H9 (cell line): ENCODE results near the gene LPO. TPM values are rescaled to one million over a fixed set of nuclear protein-coding genes. Genes with fewer than 3 reads are reported as not detected.
A peak's percentile ranks its signal among the peaks of the same experiment; 100 is the strongest.

Experiments
- DNase-seq: peaks from one replicate; pipeline ENCODE4 v3.0.0-alpha.2; 2017
- H2AFZ ChIP-seq: one replicate; pipeline ENCODE4 v1.6.1; 2013; ENCODE audit warnings: mild to moderate bottlenecking, low read length, control low read depth, moderate library complexity
- H2AK5ac ChIP-seq: 2 replicates; pipeline ENCODE4 v1.6.1; 2013; ENCODE audit warnings: low read length, control low read depth, mixed read lengths; ENCODE audit not compliant: insufficient read length
- H2BK120ac ChIP-seq: one replicate; pipeline ENCODE4 v1.6.1; 2013; ENCODE audit warnings: low read depth, mild to moderate bottlenecking, low read length, control low read depth, inconsistent platforms; ENCODE audit not compliant: poor library complexity, severe bottlenecking
- H2BK12ac ChIP-seq: 2 replicates; pipeline ENCODE4 v1.6.1; 2013; ENCODE audit warnings: low read length, control low read depth, mixed read lengths, low read depth; ENCODE audit not compliant: insufficient read length
- H2BK15ac ChIP-seq: 2 replicates; pipeline ENCODE4 v1.6.1; 2013; ENCODE audit warnings: low read depth, low read length, control low read depth
- H2BK20ac ChIP-seq: one replicate; pipeline ENCODE4 v1.6.1; 2013; ENCODE audit warnings: low read depth, mild to moderate bottlenecking, low read length, control low read depth, inconsistent platforms; ENCODE audit not compliant: poor library complexity, severe bottlenecking
- H2BK5ac ChIP-seq: 2 replicates; pipeline ENCODE4 v1.6.1; 2013; ENCODE audit warnings: low read length, control low read depth, mixed read lengths; ENCODE audit not compliant: insufficient read length
- H3K14ac ChIP-seq: 2 replicates; pipeline ENCODE4 v1.6.1; 2013; ENCODE audit warnings: low read length, control low read depth; ENCODE audit not compliant: insufficient read depth
- H3K18ac ChIP-seq: 2 replicates; pipeline ENCODE4 v1.6.1; 2013; ENCODE audit warnings: low read depth, mild to moderate bottlenecking, mixed read lengths, low read length, control low read depth; ENCODE audit not compliant: insufficient read length
- H3K23ac ChIP-seq: 2 replicates; pipeline ENCODE4 v1.6.1; 2013; ENCODE audit warnings: low read length, control low read depth, mixed read lengths, low read depth; ENCODE audit not compliant: insufficient read length
- H3K23me2 ChIP-seq: 2 replicates; pipeline ENCODE4 v1.6.1; 2013; ENCODE audit warnings: low read depth, mild to moderate bottlenecking, mixed read lengths, low read length, control low read depth; ENCODE audit not compliant: insufficient read length, poor library complexity, severe bottlenecking
- H3K27ac ChIP-seq: 2 replicates; pipeline ENCODE4 v1.5.1; 2013; ENCODE audit warnings: low read length, control low read depth, mixed read lengths, low read depth; ENCODE audit not compliant: insufficient read length
- H3K27me3 ChIP-seq: 2 replicates; pipeline ENCODE4 v1.6.1; 2013; ENCODE audit warnings: low read length, control low read depth, inconsistent platforms; ENCODE audit not compliant: insufficient read depth
- H3K4ac ChIP-seq: 2 replicates; pipeline ENCODE4 v1.6.1; 2013; ENCODE audit warnings: low read depth, mild to moderate bottlenecking, control low read depth, inconsistent platforms, low read length, moderate library complexity
- H3K4me1 ChIP-seq: 2 replicates; pipeline ENCODE4 v1.6.1; 2013; ENCODE audit warnings: low read length, control low read depth, inconsistent platforms; ENCODE audit not compliant: insufficient read depth
- H3K4me2 ChIP-seq: 2 replicates; pipeline ENCODE4 v1.6.1; 2013; ENCODE audit warnings: low read length, control low read depth, mixed read lengths; ENCODE audit not compliant: insufficient read length, insufficient read depth
- H3K56ac ChIP-seq: 2 replicates; pipeline ENCODE4 v1.6.1; 2013; ENCODE audit warnings: low read depth, mild to moderate bottlenecking, mixed read lengths, low read length, control low read depth; ENCODE audit not compliant: insufficient read length
- H3K79me1 ChIP-seq: 2 replicates; pipeline ENCODE4 v1.6.1; 2013; ENCODE audit warnings: low read depth, mild to moderate bottlenecking, moderate library complexity, low read length, control low read depth, inconsistent platforms; ENCODE audit not compliant: insufficient read depth, poor library complexity, severe bottlenecking
- H3K79me2 ChIP-seq: 2 replicates; pipeline ENCODE4 v1.6.1; 2013; ENCODE audit warnings: low read length, control low read depth, inconsistent platforms; ENCODE audit not compliant: insufficient read depth
- H3K9ac ChIP-seq: 2 replicates; pipeline ENCODE4 v1.6.1; 2013; ENCODE audit warnings: low read length, control low read depth, mixed read lengths; ENCODE audit not compliant: insufficient read length; ENCODE audit errors: extremely low read depth
- H3K9me3 ChIP-seq: one replicate; pipeline ENCODE4 v1.6.1; 2013; ENCODE audit warnings: low read depth, low read length, inconsistent platforms; ENCODE audit not compliant: control insufficient read depth
- H3T11ph ChIP-seq: one replicate; pipeline ENCODE4 v1.6.1; 2013; ENCODE audit warnings: mild to moderate bottlenecking, low read length, control low read depth, inconsistent platforms
- H4K20me1 ChIP-seq: one replicate; pipeline ENCODE4 v1.6.1; 2013; ENCODE audit not compliant: control insufficient read depth, insufficient read length, insufficient read depth
- H4K5ac ChIP-seq: 2 replicates; pipeline ENCODE4 v1.6.1; 2013; ENCODE audit warnings: low read depth, mild to moderate bottlenecking, mixed read lengths, low read length, control low read depth; ENCODE audit not compliant: insufficient read length
- H4K8ac ChIP-seq: replicated peaks from 2 replicates; pipeline ENCODE4 v1.6.1; 2013; ENCODE audit warnings: low read length, control low read depth, mixed read lengths, low read depth; ENCODE audit not compliant: insufficient read length
- H4K91ac ChIP-seq: 2 replicates; pipeline ENCODE4 v1.6.1; 2013; ENCODE audit warnings: low read depth, mild to moderate bottlenecking, moderate library complexity, mixed read lengths, low read length, control low read depth; ENCODE audit not compliant: insufficient read length
- H3K27ac Mint-ChIP-seq, 3 experiments: 2 replicates in 2 of 3; 3 replicates in 1 of 3; pipeline ENCODE4 v1.8.0; 2020 to 2021; ENCODE audit warnings: mixed read lengths in 3 of 3, mild to moderate bottlenecking in 1 of 3, moderate library complexity in 1 of 3
- H3K27me3 Mint-ChIP-seq: 2 replicates; pipeline ENCODE4 v1.8.0; 2021; ENCODE audit warnings: low read depth, mild to moderate bottlenecking, moderate library complexity, mixed read lengths
- H3K36me3 Mint-ChIP-seq, 3 experiments: 2 replicates in 2 of 3; 3 replicates in 1 of 3; pipeline ENCODE4 v1.8.0; 2020 to 2021; ENCODE audit warnings: low read depth in 3 of 3, mixed read lengths in 3 of 3; ENCODE audit not compliant: insufficient read depth in 1 of 3
- H3K4me1 Mint-ChIP-seq, 2 experiments: 2 replicates each; pipeline ENCODE4 v1.8.0; 2020; ENCODE audit warnings: mixed read lengths in 2 of 2
- H3K4me3 Mint-ChIP-seq, 2 experiments: 2 replicates in 1 of 2; 3 replicates in 1 of 2; pipeline ENCODE4 v1.8.0; 2020 to 2021; ENCODE audit warnings: mild to moderate bottlenecking in 2 of 2, mixed read lengths in 2 of 2, moderate library complexity in 1 of 2
- H3K9me3 Mint-ChIP-seq, 2 experiments: 2 replicates in 1 of 2; 3 replicates in 1 of 2; pipeline ENCODE4 v1.8.0; 2020; ENCODE audit warnings: mild to moderate bottlenecking in 2 of 2, mixed read lengths in 2 of 2, moderate library complexity in 1 of 2
- WGBS: extraction: QIAGEN DNeasy Blood & Tissue Kit; methylation state at CpG from one replicate; pipeline ENCODE4 v1.1.7; 2013; ENCODE audit warnings: missing lambda C conversion rate, low lambda C conversion rate, mixed read lengths; ENCODE audit not compliant: insufficient read length; ENCODE audit errors: extremely low coverage; 5-methylcytosine and 5-hydroxymethylcytosine counted together
- total RNA-seq: library from RNA; stranded (reverse); gene quantifications from 2 replicates; pipeline ENCODE4 v1.2.1, GENCODE V29; 2021
- TF ChIP-seq, protein P1 (sequence below): fragments of 200-600 bp; sonication (generic); conservative IDR thresholded peaks from 3 replicates; pipeline ENCODE4 v1.8.0; 2021; ENCODE audit warnings: antibody characterized with exemption, mild to moderate bottlenecking

The LPO gene
- total RNA-seq, 1 experiment from 2014 or later: 0.17 TPM

DNA sequence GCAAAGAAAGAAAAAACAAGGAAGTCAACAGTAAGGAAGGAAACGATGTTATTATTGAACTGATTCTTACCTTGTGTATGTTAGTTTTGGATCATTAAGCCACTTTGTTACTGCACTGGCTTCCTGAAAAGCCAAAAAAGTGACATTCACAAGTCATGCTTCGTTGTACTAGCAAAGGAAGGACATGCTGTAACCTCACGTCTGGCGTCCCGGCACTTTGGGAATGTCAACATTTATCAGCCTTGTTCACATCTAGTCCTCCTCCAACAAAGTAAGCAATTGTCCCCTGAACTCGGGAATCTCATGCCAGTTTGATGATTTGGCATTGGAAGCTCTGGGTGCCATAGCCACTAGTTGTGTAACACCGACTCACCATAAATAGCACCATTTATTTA, 18.6 kb upstream of the LPO start:
- H2AFZ ChIP-seq: no peak overlapping the region
- H3K23me2 ChIP-seq: peaks cover 7% of the 10 kb centered on the region
- H3T11ph ChIP-seq: no peak overlapping the region
- H3K4me3 Mint-ChIP-seq: peak overlapping the region; percentile 94 to 97
- H3K4me1 ChIP-seq: no peaks in the 10 kb centered on the region; the same call in 1 of the 2 replicates
- H4K5ac ChIP-seq: no peak overlapping the region
- H3K9me3 Mint-ChIP-seq: no peaks in the 10 kb centered on the region; a peak in 2 of 5 replicates
- no peak overlapping the region for H3K23ac ChIP-seq
- no peaks in the 10 kb centered on the region for H3K79me1 ChIP-seq
- H4K8ac ChIP-seq: no peak overlapping the region
- no peak overlapping the region for H2BK5ac ChIP-seq
- no peak overlapping the region for H2BK120ac ChIP-seq
- TF ChIP-seq, protein P1, sequence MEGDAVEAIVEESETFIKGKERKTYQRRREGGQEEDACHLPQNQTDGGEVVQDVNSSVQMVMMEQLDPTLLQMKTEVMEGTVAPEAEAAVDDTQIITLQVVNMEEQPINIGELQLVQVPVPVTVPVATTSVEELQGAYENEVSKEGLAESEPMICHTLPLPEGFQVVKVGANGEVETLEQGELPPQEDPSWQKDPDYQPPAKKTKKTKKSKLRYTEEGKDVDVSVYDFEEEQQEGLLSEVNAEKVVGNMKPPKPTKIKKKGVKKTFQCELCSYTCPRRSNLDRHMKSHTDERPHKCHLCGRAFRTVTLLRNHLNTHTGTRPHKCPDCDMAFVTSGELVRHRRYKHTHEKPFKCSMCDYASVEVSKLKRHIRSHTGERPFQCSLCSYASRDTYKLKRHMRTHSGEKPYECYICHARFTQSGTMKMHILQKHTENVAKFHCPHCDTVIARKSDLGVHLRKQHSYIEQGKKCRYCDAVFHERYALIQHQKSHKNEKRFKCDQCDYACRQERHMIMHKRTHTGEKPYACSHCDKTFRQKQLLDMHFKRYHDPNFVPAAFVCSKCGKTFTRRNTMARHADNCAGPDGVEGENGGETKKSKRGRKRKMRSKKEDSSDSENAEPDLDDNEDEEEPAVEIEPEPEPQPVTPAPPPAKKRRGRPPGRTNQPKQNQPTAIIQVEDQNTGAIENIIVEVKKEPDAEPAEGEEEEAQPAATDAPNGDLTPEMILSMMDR: no peak
- no peak for DNase-seq
- no peaks in the 10 kb centered on the region for H3K79me2 ChIP-seq
- no CpG with 5 or more reads among the region's 7 CpGs for WGBS
- H4K20me1 ChIP-seq: no peaks in the 10 kb centered on the region
- peak overlapping the region; percentile 94 for H3K4me2 ChIP-seq
- H3K4ac ChIP-seq: no peak overlapping the region
- peaks cover 9 to 13% of the 10 kb centered on the region in 2 experiments for H3K4me1 Mint-ChIP-seq
- no peak overlapping the region for H2BK15ac ChIP-seq
- H3K18ac ChIP-seq: no peak overlapping the region
- H3K27ac Mint-ChIP-seq: no peak overlapping the region
- H3K27me3 Mint-ChIP-seq: peaks cover 12% of the 10 kb centered on the region; the same call in 1 of the 2 replicates
- no peak overlapping the region for H3K56ac ChIP-seq
- H4K91ac ChIP-seq: no peak overlapping the region
- H3K27ac ChIP-seq: no peak overlapping the region
- no peaks in the 10 kb centered on the region for H3K27me3 ChIP-seq
- no peak overlapping the region for H2BK12ac ChIP-seq
- H2BK20ac ChIP-seq: no peak overlapping the region
- H3K9me3 ChIP-seq: no peaks in the 10 kb centered on the region
- H3K9ac ChIP-seq: no peak overlapping the region
- H2AK5ac ChIP-seq: no peak overlapping the region
- no peak overlapping the region for H3K14ac ChIP-seq
- H3K36me3 Mint-ChIP-seq: peaks cover 0 to 16% (median 11%) of the 10 kb centered on the region in 3 experiments; a peak in 4 of 7 replicates
